GM21723 (cell line): Measurements from ENCODE around the gene MBP.

Experiments used
- ATAC-seq: cut with Tn5 transposase; IDR thresholded peaks from one replicate; pipeline ENCODE4 v1.9.1; 2021; ENCODE audit warnings: mild to moderate bottlenecking, moderate library complexity; ENCODE audit not compliant: unreplicated experiment

MBP gene

DNA sequence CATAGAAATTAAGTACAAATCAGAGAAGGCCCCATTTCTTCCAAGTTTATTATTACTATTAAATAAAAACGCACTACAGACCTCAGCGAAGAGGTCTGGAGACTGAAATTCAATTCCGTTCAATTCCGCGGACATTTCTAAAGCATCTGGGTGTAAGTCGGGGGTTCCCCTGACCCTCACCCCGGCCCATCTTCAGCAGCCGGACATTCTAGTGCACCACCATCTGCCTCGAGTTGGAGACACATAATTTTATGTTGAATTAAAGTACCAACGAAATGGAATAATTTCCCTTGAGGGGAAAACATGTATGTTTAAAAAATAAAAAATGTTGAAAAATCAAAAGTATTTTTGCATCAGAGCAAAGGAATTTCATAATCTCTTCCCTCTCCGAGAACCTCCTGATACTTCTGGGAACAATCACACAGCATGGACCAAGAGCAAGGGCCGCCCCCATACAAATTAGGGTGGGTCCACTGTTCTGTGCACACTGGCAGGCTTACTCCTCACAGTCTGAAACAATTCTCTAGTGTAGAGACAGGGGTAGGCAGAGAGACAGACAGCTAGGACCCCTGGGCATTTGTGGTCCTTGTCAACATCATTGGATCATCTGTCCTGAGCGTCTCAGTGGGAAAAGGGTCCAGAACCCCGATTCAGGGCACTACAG lies 29.3 kb downstream of the MBP start:
- ATAC-seq: no peak

DNA sequence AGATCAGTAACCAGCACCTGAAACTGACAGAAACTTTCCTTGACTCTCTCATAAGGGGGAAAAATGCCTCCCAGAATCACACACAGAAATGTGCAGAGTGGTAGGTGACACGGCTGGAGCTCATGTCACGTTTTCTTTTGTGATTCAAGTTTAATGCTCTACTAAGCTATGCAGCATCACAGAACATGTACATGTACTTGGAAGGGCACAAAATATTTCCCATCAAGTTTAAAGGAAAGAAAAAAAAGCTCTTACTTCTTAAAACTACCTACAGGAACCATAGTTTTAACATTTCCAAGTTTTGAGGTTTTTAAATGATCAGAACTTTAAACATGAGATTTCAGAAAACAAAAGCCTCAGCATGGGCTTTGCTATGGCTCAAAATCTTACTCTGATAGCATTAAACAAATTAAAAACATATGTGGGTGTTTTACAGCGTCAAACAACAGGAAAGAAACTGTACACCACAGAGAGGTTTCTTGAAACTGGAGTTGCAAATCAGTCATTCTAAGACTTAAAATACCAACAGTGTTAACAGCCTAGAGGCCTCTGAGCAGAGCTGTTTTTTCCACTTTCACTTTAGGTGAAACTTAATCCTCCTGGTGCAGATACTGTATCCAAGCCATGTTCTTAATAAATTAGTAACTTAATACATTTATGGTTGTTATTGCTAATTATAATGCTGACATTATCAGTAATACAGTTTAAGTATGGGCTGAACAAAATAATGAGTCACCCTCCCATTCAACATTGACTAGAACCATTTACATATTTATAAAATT lies 30.1 kb downstream of the MBP start:
- peak; percentile 76 for ATAC-seq

DNA sequence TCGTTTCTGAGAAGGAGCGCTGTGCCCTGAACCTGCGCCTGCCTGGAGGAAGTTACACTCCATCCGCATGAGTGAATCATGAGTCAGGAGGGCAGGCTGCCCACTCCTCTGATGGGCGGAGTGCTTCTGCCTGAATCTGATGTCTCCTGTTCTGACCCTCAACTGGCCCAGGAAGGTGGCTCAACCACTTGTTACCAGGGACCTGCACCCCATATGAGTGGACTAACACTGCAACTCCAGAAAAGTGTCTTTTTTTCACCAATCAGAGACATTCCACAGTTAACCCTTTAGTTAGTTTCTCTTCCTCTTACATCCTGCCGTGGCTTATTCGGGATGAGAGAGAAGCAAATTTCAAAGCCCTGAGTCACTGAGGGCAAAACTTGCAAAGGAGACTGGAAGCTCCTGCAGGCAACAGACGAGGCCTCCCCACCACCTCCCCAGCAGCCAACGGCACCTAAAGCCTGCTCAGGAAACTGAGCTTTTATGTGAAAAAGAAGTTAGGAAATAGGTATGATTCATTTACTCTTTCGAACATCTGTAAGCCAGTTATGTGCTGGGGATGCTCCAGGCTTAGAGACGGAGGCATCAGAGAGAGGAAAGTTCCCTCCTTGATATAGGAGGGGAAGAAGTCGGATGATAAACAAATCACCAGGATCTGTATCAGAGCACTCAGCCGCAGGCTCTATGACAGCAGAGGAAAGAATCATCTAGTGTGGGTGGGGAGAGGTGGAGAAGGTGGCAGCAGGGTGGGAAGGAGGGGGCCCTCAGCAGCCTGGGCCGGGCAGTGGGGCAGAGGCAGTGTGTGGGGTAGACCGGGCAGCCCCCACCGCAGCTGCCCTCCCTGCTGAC lies 30.9 kb downstream of the MBP start:
- ATAC-seq: peak; percentile 40

DNA sequence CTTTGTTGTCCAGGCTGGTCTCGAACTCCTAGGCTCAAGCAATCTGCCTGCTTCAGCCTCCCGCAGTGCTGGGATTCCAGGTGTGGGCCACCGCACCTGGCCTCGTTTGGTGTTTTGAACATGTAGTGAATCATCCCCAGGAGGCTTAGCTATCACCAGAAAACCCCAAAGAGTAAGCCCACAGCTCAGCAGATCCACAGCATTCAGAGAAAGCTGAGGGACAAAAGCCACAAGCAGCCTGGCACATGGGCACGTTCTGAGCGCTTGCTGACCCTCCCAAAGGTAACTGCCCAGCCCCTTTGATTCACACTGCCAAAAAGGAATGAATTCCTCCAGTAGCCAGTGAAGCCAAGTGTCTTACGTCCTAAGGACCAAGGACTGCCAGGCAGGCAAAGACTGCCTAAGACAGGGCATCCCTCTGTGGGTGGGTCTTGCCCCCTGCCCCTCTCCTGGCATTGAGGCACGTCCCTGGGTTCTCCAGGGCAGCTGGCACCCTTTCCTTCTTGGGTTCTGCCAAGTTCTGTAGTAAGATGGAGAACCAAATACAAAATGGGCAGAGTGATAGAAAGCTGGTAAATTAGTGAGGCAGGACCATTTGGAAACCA lies 31.7 kb downstream of the MBP start:
- ATAC-seq: no peak

DNA sequence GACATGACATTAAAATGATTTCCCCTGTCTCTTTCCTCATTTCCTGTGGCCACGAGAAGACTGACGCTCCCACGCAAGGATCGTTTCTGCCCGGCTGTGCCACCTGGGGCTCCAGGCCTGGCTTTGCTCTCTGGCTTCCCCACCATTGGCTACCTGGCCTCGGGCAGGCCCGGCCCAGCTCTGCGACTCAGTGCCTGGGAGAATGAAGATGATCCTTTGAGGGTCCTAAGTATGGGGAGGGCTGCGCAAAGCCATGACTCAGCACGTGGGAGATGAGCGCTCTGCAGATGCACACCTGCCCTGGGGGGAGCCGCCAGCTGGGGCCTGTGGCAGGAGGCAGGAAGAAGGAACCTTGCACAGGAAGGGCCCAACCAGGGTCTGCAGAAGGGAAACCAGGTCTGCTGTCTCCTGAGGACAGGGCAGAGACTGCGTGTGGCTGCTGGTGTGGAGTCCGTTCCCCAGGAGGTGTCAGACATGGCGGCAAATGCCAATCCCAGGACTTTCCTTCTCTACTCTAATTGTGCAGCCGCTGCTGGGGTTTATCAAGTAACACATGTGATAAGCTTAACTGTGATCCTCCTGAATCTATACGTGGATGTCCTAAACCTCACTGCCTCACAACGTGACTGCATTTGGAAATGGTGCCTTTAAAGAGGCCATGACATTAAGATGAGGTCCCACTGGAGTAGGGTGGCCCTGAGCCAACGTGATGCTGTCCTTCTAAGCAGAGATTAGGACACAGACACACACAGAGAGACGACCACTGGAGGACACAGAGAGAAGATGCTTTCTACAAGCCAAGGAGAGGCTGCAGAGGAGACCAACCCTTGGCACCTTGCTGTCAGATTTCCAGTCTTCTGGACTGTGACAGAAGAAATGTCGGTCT lies 32.9 kb downstream of the MBP start:
- no peak for ATAC-seq

DNA sequence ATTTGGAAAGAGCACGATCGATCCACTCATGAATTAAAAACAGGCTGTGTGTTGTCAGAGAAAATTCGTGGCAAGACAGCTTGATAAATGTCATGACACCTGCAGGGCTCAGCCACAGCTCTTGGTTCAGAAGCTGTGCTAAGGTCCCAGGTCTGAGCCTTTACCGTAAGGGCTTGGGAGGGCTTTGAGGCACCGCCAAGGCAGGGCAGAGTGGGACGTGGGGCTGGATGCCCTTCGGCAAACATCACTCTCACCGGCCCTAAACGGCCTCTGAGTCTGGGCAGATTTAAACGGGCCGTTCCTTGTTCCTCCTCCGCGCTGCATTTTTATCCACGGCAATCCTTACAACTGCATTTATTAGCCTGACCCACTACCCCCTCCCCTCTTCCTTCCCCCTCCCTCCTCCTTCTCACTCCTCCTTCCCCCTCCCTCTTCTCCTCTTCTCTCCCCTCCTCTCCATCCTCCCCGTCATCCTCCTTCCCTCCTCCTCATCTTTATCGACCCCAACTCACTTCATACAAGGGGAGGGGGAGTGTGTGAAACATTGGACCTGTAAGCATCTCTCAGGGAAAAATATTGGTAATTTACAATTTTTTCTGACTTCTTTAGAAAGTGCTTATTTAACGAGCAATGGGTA lies 33.9 kb downstream of the MBP start:
- no peak for ATAC-seq

DNA sequence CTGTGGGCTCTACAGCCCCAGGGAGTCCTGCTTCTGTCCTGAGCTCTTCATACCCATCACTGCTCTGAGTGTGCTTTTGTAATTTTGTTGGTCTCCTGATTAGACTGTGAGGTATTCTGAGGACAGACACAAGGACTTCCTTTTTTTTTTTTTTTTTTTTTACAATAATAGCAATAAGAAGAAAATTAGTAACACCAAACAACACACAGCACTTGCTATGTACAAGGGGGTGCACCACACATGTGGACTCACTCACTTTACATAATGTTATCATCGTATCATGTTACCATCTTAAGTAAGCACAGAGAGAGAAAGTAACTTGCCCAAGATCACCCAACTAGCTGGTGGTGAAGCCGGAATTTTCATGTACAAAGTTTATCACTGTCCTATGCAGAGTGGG lies 34.6 kb downstream of the MBP start:
- no peak for ATAC-seq

DNA sequence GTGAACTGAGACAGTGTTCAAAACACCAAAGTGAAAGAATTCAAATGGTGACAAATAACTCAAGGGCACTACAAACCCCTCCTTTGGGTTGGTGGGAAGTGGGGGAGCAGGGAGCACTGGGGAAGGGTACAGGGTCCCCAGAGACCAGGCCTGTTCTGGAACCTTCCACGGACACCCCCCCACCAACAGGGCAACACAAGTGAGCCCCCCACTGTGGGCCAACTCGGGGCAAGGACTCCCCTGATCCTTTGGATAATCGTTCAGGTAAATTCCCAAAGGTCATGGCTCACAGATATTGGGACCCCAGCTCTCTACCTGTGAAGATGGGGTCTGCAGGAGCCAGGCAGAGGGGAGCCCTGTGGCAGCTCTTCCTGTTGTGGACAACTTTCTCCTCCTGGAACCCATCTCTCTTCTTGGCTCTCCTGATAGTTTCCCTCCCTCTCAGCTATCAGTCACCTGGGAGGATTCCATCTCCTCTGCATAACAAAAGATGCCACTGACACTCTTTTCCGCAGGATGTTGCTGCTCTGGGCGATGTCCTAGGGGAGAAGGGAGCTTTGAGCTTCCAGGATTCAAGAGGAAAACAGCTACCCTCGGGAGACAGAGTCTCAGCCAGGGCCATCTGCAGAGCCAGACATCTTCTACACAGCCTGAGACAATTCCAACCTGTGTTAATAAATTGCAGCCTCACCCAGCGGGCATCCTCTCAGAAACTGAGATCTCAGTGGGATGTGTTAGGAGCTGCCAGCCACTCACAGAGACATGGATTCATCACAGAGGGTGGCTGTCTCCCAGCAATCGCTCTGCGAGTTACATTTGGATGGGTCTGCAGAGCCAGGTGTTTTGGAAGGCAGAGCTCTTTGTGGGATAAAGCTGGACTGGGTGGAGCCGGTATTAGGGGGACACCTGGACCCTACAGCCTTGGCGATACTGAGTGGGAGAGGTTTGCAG lies 35.4 kb downstream of the MBP start:
- no peak for ATAC-seq

DNA sequence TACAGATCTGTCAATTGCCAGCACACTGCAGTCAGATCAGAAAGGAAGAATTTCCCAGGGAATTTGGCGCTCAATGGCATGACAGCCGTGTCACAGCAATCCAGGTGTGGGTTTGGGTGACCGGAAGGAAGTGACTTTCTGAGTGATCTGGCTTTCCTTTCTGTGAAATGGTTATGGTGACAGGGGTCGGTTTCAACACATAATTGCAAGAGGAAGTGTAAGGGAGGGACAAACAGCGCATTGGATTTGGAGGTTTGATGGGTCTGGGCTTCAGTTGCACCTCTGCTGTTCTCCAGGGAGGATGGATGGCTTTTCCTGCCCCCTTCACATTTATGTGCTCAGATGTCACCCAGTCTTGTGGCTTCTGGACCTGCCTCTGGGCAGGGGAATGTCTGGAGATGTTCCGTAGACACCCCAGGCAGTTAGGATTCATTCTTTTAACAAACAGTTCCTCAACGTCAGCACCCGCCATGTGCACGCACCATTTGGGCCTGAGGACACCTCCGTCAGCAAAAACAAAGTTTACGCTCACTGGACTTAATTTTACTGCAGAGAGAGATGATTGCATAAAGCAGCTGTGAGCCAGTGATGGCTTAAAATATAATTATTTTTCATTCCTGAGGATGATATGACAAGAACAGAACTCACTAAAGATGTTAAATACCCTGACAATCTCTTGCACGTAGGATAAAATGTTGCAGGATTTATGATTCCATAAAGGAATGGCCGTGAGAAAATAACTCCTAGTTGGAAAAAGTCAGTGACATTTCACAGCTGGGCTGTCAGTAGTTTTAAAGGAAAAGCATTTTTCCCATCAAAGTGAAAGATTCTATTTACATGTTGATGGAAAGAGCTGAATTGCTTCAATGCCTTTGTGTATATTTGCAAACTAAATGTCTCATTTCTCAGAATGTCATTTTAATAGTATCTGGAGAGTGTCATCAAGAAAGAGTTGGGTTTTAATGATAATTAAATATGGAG lies 36.9 kb downstream of the MBP start:
- ATAC-seq: no peak

DNA sequence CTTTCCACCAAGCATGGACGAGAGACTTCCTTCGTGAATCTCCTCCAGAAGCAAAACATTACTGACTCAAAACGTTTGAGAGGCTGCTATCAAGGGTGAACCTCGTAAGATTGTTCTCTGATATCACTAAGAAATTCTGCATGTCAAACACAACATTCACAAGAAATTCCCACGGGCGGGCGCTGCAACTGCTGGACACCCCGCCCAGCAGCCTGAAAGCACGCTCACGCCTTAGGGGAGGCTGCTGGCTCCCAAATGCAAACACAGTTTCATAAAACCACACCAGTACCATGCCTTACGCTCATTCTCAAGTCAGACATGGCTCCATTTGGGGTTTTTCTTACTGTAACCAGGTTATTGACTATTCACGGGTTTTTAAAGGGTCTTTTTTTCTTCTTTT lies 39.0 kb downstream of the MBP start:
- ATAC-seq: no peak

DNA sequence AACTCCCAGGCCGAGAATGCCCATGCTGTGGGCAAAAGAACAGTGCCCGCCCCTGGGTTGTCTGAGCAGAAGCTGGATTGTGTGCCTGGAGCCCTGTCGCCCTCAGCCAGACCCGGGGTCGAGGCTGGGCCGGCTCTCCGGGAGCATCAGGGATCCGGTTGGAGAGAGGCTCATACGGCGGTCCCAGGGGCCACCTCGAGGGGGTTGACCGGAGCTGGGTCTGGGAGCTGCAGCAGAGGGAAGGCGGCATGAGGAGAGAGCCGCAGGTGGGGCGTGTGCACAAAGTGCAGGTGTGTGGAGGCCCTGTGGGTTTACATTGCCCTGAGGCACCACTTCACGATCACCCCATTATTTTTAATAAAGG lies 39.5 kb downstream of the MBP start:
- no peak for ATAC-seq

DNA sequence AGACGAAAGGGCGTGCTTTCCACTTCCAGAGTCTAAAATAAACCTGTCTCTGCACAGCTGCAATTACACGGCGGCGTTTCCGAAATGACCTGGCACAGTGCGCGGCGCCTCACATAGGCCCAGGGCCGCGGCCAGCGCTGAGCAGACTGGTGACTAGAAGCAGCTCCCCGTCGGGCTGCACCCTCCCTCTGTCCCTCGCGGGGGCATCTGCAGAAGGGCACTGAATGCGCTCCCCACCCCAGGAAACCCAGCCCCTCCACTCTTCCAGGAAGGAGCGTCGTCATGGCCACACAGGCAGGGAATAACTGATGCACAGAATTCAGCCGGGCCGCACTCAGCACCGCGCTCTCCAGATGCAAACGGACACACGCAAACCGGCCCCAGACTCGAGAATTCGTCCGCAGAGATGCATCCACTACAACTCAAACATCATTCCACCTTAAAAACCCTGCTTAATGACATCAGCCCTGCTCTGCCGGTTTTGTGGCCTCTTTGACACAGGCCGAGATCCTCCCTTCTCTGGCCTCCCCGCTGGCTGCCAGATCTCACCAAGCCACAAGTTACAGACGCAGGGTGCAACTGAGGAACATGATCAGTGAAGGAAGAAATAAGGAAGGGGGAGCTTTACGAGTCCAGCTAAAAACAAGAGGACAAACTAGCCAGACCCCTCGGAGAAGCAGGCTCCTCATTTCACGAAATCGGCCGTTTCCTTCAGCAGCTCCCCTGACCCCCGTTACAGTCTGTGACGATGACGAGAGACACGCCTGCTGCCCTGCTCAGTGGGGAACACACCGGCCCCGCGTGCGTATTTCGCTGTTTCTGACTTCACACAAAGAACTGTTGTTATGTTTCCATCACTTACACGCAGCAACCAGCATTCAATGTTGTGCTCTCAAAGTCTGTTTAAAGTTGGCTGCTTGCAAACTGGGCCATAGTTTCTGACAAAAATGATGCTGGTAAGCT lies 40.2 kb downstream of the MBP start:
- ATAC-seq: no peak

DNA sequence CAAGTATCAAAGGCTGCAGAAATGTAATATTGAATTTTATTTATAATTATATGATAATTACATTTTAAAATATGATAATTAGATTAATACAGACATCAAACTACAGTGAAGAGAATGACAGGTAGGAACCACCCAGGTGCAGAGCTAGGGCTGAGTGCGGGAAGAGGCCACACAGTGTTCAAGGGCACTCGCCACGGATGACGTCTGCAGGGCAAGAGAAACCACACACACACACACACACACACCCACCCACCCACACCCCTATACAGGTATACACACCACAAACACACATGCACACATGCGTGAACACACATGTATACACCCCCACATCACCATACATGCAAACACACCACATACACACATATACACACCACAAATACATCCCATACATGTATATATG lies 41.2 kb downstream of the MBP start:
- ATAC-seq: no peak

DNA sequence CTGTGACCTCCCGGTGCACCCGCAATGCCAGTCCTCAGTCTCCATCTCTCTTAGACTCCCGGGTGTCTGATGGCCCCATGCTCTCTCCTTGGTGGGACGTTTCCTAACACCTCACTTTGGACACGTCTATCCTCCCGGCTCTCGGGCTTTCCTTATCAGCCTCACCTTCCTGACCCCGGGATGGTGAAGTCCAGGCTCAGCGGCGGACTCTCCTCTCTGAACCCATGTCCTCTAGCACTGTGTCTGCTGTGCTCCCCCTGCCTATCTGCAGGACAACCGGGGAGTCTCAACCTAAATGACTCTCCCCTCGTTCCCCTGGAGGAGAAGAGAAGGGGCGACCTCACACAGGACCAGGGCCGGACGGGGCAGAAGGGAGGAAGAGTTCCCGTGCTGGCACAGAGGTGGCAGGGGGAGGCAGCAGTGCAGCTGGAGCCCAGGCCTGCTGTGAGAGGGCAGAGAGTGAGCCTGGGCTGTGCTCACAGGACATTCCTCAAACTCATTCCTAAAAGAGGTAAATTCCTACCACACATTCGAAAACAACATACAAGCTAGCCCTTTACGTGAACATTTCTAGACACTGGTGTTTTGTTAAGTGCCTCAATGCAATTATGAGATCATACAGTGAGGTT lies 41.9 kb downstream of the MBP start:
- ATAC-seq: no peak

DNA sequence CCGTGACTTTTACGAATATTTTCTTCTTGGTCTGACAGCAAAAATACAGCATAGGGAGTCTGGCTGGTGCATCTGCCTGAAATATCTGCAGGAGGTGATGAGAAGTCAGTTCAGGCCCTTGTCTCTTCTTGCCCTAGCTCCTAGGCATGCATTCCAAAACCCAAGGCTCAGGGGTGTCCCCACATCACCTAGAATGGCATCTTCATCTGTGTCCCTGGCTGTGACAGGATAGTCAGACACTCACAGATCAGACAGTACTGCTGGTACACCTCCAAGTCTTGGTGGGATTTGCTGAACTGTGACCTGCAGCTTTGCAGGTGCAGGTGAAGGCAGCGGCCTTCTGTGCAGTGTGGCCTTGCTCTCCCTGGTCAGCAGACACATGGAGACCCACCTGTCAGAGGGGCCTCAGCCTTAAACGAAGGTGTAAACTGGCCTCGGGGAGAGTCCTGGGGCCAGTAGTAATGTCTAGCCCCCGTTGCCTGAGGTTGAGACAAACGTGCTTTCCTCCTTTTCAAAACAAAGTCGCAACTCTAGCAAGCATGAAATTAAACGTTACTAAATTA lies 42.8 kb downstream of the MBP start:
- ATAC-seq: no peak
